HepG2 (cell line): ENCODE results near the gene FKBP5. TPM values are rescaled to one million over a fixed set of nuclear protein-coding genes. Genes with fewer than 3 reads are reported as not detected.
A peak's percentile ranks its signal among the peaks of the same experiment; 100 is the strongest.

Experiments
- ASH2L ChIP-seq: fragments of 300-600, 200-600 bp; sonication (generic); IDR thresholded peaks from 2 replicates; pipeline ENCODE4 v1.7.0; 2017; ENCODE audit warnings: low read depth, mild to moderate bottlenecking, moderate library complexity, mixed read lengths, low read length; ENCODE audit not compliant: insufficient read length
- CHCHD3 ChIP-seq: sonication (generic); formaldehyde crosslinking; IDR thresholded peaks from 2 replicates; pipeline ENCODE4 v1.8.0; 2022; ENCODE audit warnings: mild to moderate bottlenecking, missing genetic modification reagents, moderate library complexity
- DMTF1 ChIP-seq: sonication (generic); formaldehyde crosslinking; IDR thresholded peaks from 2 replicates; pipeline ENCODE4 v1.4.0; 2020; ENCODE audit warnings: mild to moderate bottlenecking, missing genetic modification reagents
- DNMT3B ChIP-seq: conservative IDR thresholded peaks from 2 replicates; pipeline ENCODE4 v1.6.1; 2016; ENCODE audit warnings: missing biosample characterization, control low read depth
- ETV5 ChIP-seq: IDR thresholded peaks from 2 replicates; pipeline ENCODE4 v1.6.1; 2018; ENCODE audit warnings: missing biosample characterization, missing genetic modification reagents, inconsistent platforms, borderline replicate concordance
- GTF3A ChIP-seq: sonication (generic); formaldehyde crosslinking; conservative IDR thresholded peaks from 2 replicates; pipeline ENCODE4 v1.4.0; 2020; ENCODE audit warnings: mild to moderate bottlenecking, missing genetic modification reagents
- HDAC6 ChIP-seq: fragments of 200-600 bp; sonication (generic); IDR thresholded peaks from 2 replicates; pipeline ENCODE4 v1.7.0; 2017; ENCODE audit warnings: mild to moderate bottlenecking, antibody characterized with exemption, low read length, low read depth
- HNRNPL ChIP-seq: fragments of 200-400 bp; formaldehyde crosslinking; IDR thresholded peaks from 2 replicates; pipeline ENCODE4 v1.6.1; 2017; ENCODE audit warnings: mild to moderate bottlenecking, low read depth, low read length
- IRF1 ChIP-seq: sonication (generic); formaldehyde crosslinking; IDR thresholded peaks from 2 replicates; pipeline ENCODE4 v1.4.0; 2020; ENCODE audit warnings: low read depth, mild to moderate bottlenecking, missing genetic modification reagents
- KDM5B ChIP-seq: sonication (generic); formaldehyde crosslinking; IDR thresholded peaks from 2 replicates; pipeline ENCODE4 v1.4.0; 2020; ENCODE audit warnings: missing genetic modification reagents, mild to moderate bottlenecking, borderline replicate concordance
- MAFF ChIP-seq: IDR thresholded peaks from 2 replicates; pipeline ENCODE4 v1.6.1; 2011; ENCODE audit warnings: low read depth, low read length, improper control_type of control experiment
- NFYB ChIP-seq: sonication (generic); formaldehyde crosslinking; IDR thresholded peaks from 2 replicates; pipeline ENCODE4 v1.4.0; 2020; ENCODE audit warnings: missing genetic modification reagents
- NR2F1 ChIP-seq, 2 experiments: fragments of 450-650 bp in 1 of 2; formaldehyde crosslinking in 1 of 2; IDR thresholded peaks; 2 replicates each; pipeline versions ENCODE4 v1.5.0 to v1.6.1; 2016 to 2020; ENCODE audit warnings: mild to moderate bottlenecking in 1 of 2, missing compliant biosample characterization in 1 of 2, missing genetic modification reagents in 1 of 2, moderate library complexity in 1 of 2
- REPIN1 ChIP-seq: sonication (generic); formaldehyde crosslinking; IDR thresholded peaks from 2 replicates; pipeline ENCODE4 v1.8.0; 2022; ENCODE audit warnings: missing genetic modification reagents, low read depth, mild to moderate bottlenecking, borderline replicate concordance
- SIX4 ChIP-seq: sonication (generic); formaldehyde crosslinking; IDR thresholded peaks from 2 replicates; pipeline ENCODE4 v1.4.0; 2020; ENCODE audit warnings: missing genetic modification reagents
- SRY ChIP-seq: sonication (generic); formaldehyde crosslinking; IDR thresholded peaks from 2 replicates; pipeline ENCODE4 v1.8.0; 2022; ENCODE audit warnings: mild to moderate bottlenecking, missing genetic modification reagents
- TOPORS ChIP-seq: sonication (generic); formaldehyde crosslinking; IDR thresholded peaks from 2 replicates; pipeline ENCODE4 v1.8.0; 2023; ENCODE audit warnings: mild to moderate bottlenecking, missing genetic modification reagents
- ZFX ChIP-seq: sonication (generic); formaldehyde crosslinking; IDR thresholded peaks from 2 replicates; pipeline ENCODE4 v1.4.0; 2020; ENCODE audit warnings: mild to moderate bottlenecking, low read depth, missing genetic modification reagents, moderate library complexity
- ZNF280B ChIP-seq: sonication (generic); formaldehyde crosslinking; IDR thresholded peaks from 2 replicates; pipeline ENCODE4 v1.5.0; 2020; ENCODE audit warnings: missing genetic modification reagents, mild to moderate bottlenecking, borderline replicate concordance
- ZNF547 ChIP-seq: sonication (generic); formaldehyde crosslinking; IDR thresholded peaks from 2 replicates; pipeline ENCODE4 v1.5.1; 2020; ENCODE audit warnings: mild to moderate bottlenecking, missing genetic modification reagents
- ZNF562 ChIP-seq: sonication (generic); formaldehyde crosslinking; IDR thresholded peaks from 2 replicates; pipeline ENCODE4 v1.8.0; 2022; ENCODE audit warnings: missing genetic modification reagents, borderline replicate concordance
- ZNF563 ChIP-seq: sonication (generic); formaldehyde crosslinking; IDR thresholded peaks from 2 replicates; pipeline ENCODE4 v1.8.0; 2022; ENCODE audit warnings: mild to moderate bottlenecking, moderate library complexity, missing genetic modification reagents
- ZNF747 ChIP-seq: sonication (generic); formaldehyde crosslinking; IDR thresholded peaks from 2 replicates; pipeline ENCODE4 v1.8.1; 2023; ENCODE audit warnings: missing genetic modification reagents, mild to moderate bottlenecking, borderline replicate concordance
- ZSCAN31 ChIP-seq: sonication (generic); formaldehyde crosslinking; IDR thresholded peaks from 2 replicates; pipeline ENCODE4 v1.5.0; 2020; ENCODE audit warnings: low read depth, mild to moderate bottlenecking, missing genetic modification reagents
- polyA plus RNA-seq, 8 experiments: library from polyadenylated mRNA; depleted of rRNA in 3 of 8; stranded (reverse) in 7 of 8; unstranded in 1 of 8; fragments of >200 nt; fragmentation: Illumina TruSeq in 4 of 8; extraction: Trizol in 4 of 8; gene quantifications; 2 replicates each; pipeline versions ENCODE4 v1.2.1 to v1.2.3, GENCODE V29; 2011 to 2016; ENCODE audit warnings: low read depth in 4 of 8, missing spikeins in 1 of 8, mixed read lengths in 1 of 8; ENCODE audit not compliant: insufficient read depth in 1 of 8
- total RNA-seq, 5 experiments: library from RNA; depleted of rRNA; stranded (reverse); fragments of >200 nt; fragmentation: Illumina TruSeq; extraction: Trizol; gene quantifications; 2 replicates each; pipeline ENCODE4 v1.2.3, GENCODE V29; 2016; ENCODE audit warnings: low read depth in 1 of 5
- TF ChIP-seq, protein P1 (sequence below): IDR thresholded peaks from 2 replicates; pipeline ENCODE4 v1.6.1; 2016

Gene FKBP5
- total and polyA plus RNA-seq, 2 of the 13 experiments (the other 11 are each of a cell fraction or from before 2014, with no cell fraction given): 8.0 to 17.4 TPM

DNA sequence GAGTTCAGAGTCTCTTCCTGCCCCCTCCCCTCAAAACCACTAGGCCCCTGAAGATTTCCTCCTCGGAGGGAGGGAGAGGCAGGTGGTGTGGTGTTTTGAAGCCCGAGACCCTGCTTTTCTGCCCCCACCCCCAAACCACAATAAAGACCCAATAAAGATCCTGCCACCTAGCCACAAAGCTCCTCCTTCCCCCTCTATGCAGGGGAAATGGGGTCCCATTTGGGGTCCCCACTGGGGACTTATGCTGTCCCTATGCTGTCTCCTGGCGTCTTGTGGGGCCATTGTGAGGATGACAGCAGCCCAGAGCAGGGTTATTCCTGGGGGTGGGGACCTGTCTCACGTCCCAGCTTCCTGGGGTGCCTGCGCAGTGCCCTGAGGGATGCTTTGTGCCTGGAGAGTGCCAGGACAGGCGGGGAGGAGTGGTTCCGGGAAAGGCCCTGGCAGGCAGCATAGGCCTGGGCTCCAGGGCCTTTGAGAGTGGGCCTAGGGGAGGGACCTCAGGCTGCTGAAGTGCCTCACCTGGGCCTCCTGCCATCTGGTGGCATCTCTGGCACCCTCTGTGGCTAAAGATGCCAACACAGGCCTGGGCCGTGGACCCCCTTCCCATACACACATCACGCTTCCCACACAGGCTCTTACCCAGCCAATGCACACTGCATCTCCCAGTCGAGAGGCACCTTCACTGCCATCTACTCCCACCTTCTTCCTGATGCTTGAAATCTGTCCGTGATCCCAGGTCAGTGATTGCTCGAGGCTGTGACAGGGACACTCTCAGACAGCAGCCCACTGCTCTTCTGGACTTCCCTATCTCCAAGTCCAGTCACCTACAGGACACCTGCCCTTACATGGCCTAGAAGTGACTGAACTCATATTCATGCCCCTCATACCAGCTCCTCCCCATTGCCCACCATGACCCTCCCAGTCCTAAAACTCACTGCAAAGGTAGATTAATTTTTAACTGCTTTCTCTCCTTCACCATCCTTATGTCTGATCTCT, 40.3 kb upstream of the FKBP5 start (continued):
- TF ChIP-seq DMTF1 (no peak), ZNF563 (CRISPR knock-in tag) (no peak), ZNF280B (0 out of 2 replicates have a peak, but pooled peaks have one; percentile 56), KDM5B (CRISPR knock-in tag) (peak; percentile 43; the same call in 1 of the 2 replicates), MAFF (no peak), NR2F1 (CRISPR knock-in tag; IDR thresholded peaks at IDR 0.05) (no peak), TOPORS (CRISPR knock-in tag) (no peak), SRY (no peak; the same call in 1 of the 2 replicates), HDAC6 (no peak), ASH2L (no peak), IRF1 (CRISPR knock-in tag) (no peak), ZNF562 (CRISPR knock-in tag) (no peak), SIX4 (CRISPR knock-in tag) (no peak), ETV5 (CRISPR knock-in tag) (no peak), CHCHD3 (no peak), GTF3A (CRISPR knock-in tag) (no peak), ZNF747 (no peak), REPIN1 (no peak), ZSCAN31 (no peak), HNRNPL (peak; percentile 92), ZFX (peak; percentile 73), NFYB (no peak), ZNF547 (no peak), DNMT3B (no peak)
- TF ChIP-seq, protein P1, sequence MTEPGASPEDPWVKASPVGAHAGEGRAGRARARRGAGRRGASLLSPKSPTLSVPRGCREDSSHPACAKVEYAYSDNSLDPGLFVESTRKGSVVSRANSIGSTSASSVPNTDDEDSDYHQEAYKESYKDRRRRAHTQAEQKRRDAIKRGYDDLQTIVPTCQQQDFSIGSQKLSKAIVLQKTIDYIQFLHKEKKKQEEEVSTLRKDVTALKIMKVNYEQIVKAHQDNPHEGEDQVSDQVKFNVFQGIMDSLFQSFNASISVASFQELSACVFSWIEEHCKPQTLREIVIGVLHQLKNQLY (CRISPR knock-in tag): no peak
